Liver (tissue), 9 donors: Measurements from ENCODE around the gene RTN4RL2. TPM values are rescaled to one million over a fixed set of nuclear protein-coding genes. Genes with fewer than 3 reads are reported as not detected.
A peak's percentile ranks its signal among the peaks of the same experiment; 100 is the strongest.

Experiments used
- DNase-seq: peaks from one replicate; pipeline ENCODE4 v3.0.0-alpha.2; 2017; ENCODE audit warnings: low spot score
- H3K27ac ChIP-seq, 2 donors: one replicate each; pipeline ENCODE4 v1.7.0; 2013; ENCODE audit warnings: inconsistent platforms in 2 of 2, low read length in 2 of 2, control low read depth in 1 of 2, low read depth in 1 of 2, mild to moderate bottlenecking in 1 of 2
- H3K27me3 ChIP-seq, 4 donors: one replicate each; pipeline versions ENCODE4 v1.6.1 to v1.7.0; 2013; ENCODE audit warnings: low read length in 3 of 4, inconsistent platforms in 1 of 4, mild to moderate bottlenecking in 1 of 4, moderate library complexity in 1 of 4; ENCODE audit not compliant: control insufficient read depth in 4 of 4, insufficient read depth in 4 of 4
- H3K36me3 ChIP-seq, 4 donors: one replicate each; pipeline versions ENCODE4 v1.6.1 to v1.7.0; 2013; ENCODE audit warnings: low read length in 3 of 4, mild to moderate bottlenecking in 3 of 4, low read depth in 1 of 4, moderate library complexity in 1 of 4; ENCODE audit not compliant: control insufficient read depth in 4 of 4, insufficient read depth in 3 of 4
- H3K4me1 ChIP-seq, 4 donors: one replicate each; pipeline versions ENCODE4 v1.6.1 to v1.7.0; 2013; ENCODE audit warnings: low read length in 3 of 4, mild to moderate bottlenecking in 3 of 4, moderate library complexity in 1 of 4; ENCODE audit not compliant: control insufficient read depth in 4 of 4, insufficient read depth in 4 of 4
- H3K4me3 ChIP-seq, 3 donors: one replicate each; pipeline versions ENCODE4 v1.6.1 to v1.7.0; 2013; ENCODE audit warnings: low read length in 3 of 3, control low read depth in 1 of 3, low read depth in 1 of 3, mild to moderate bottlenecking in 1 of 3
- H3K9ac ChIP-seq, 2 donors: one replicate each; pipeline ENCODE4 v1.7.0; 2013; ENCODE audit warnings: low read length in 2 of 2, mild to moderate bottlenecking in 2 of 2, moderate library complexity in 2 of 2, control low read depth in 1 of 2, low read depth in 1 of 2
- H3K9me3 ChIP-seq, 4 donors: one replicate each; pipeline versions ENCODE4 v1.6.1 to v1.7.0; 2013; ENCODE audit warnings: low read length in 3 of 4; ENCODE audit not compliant: control insufficient read depth in 4 of 4
- ATF3 ChIP-seq: IDR thresholded peaks from 2 replicates; pipeline ENCODE4 v1.6.1; 2016; ENCODE audit warnings: antibody characterized with exemption
- CTCF ChIP-seq: fragments of 150-350 bp; IDR thresholded peaks from 2 replicates; pipeline ENCODE4 v1.5.1; 2017; ENCODE audit warnings: improper control_type of control experiment, low read depth, low read length; ENCODE audit not compliant: missing input control
- EGR1 ChIP-seq, 2 donors: IDR thresholded peaks; 2 replicates each; pipeline ENCODE4 v1.6.1; 2016 to 2018; ENCODE audit warnings: antibody characterized with exemption in 2 of 2, low read depth in 2 of 2
- FOXA1 ChIP-seq: IDR thresholded peaks from 2 replicates; pipeline ENCODE4 v1.6.1; 2016; ENCODE audit warnings: antibody characterized with exemption
- FOXA2 ChIP-seq: IDR thresholded peaks from 2 replicates; pipeline ENCODE4 v1.6.1; 2016; ENCODE audit warnings: antibody characterized with exemption
- GABPA ChIP-seq, 2 donors: IDR thresholded peaks in 1 of 2; conservative IDR thresholded peaks in 1 of 2; 2 replicates each; pipeline ENCODE4 v1.6.1; 2016; ENCODE audit warnings: antibody characterized with exemption in 2 of 2, mild to moderate bottlenecking in 1 of 2, moderate library complexity in 1 of 2
- HNF4A ChIP-seq, 2 donors: conservative IDR thresholded peaks; 2 replicates each; pipeline ENCODE4 v1.6.1; 2016; ENCODE audit warnings: antibody characterized with exemption in 2 of 2, mild to moderate bottlenecking in 2 of 2
- HNF4G ChIP-seq: IDR thresholded peaks from 2 replicates; pipeline ENCODE4 v1.6.1; 2016; ENCODE audit warnings: antibody characterized with exemption
- MAX ChIP-seq: IDR thresholded peaks from 2 replicates; pipeline ENCODE4 v1.6.1; 2016; ENCODE audit warnings: antibody characterized with exemption
- NR2F2 ChIP-seq: IDR thresholded peaks from 2 replicates; pipeline ENCODE4 v1.6.1; 2016; ENCODE audit warnings: antibody characterized with exemption
- RAD21 ChIP-seq, 2 donors: IDR thresholded peaks; 2 replicates each; pipeline ENCODE4 v1.6.1; 2016; ENCODE audit warnings: antibody characterized with exemption in 2 of 2, mild to moderate bottlenecking in 2 of 2
- REST ChIP-seq: IDR thresholded peaks from 2 replicates; pipeline ENCODE4 v1.6.1; 2016; ENCODE audit warnings: antibody characterized with exemption, mild to moderate bottlenecking
- SP1 ChIP-seq: IDR thresholded peaks from 2 replicates; pipeline ENCODE4 v1.6.1; 2018; ENCODE audit warnings: antibody characterized with exemption, mild to moderate bottlenecking
- YY1 ChIP-seq: IDR thresholded peaks from 2 replicates; pipeline ENCODE4 v1.6.1; 2016; ENCODE audit warnings: antibody characterized with exemption, mild to moderate bottlenecking
- ZBTB33 ChIP-seq: IDR thresholded peaks from 2 replicates; pipeline ENCODE4 v1.6.1; 2016; ENCODE audit warnings: antibody characterized with exemption
- WGBS: extraction: QIAGEN DNeasy Blood & Tissue Kit; methylation state at CpG from one replicate; pipeline ENCODE4 v1.1.7; 2013; 5-methylcytosine and 5-hydroxymethylcytosine counted together
- polyA plus RNA-seq, 2 donors: library from polyadenylated mRNA; stranded (reverse) in 1 of 2; unstranded in 1 of 2; fragments of 200-250 nt in 1 of 2; fragments of >200 nt in 1 of 2; fragmentation: Nextera tagmentation in 1 of 2; extraction: Ambion mirVana in 1 of 2; gene quantifications; one replicate each; pipeline versions ENCODE4 v1.2.1 to v1.2.3, GENCODE V29; 2013 to 2015
- total RNA-seq, 2 donors: library from RNA; depleted of rRNA; stranded (reverse); fragments of >200 nt; gene quantifications; one replicate each; pipeline ENCODE4 v1.2.3, GENCODE V29; 2014
- donor health status: healthy.
- donor health status: healthy.
- donor health status: healthy.
- donor health status: healthy.
- donor health status: healthy.

Gene RTN4RL2
- total and polyA plus RNA-seq, 4 donors = 0.75 to 18.1 (median 3.2) TPM

- Histone ChIP-seq H3K4me3 (peak overlapping the region in 2 of 3 donors; percentile 93 to 97), H3K4me1 (peaks cover 1 to 38% (median 28%) of the 10 kb centered on the region in 4 donors), H3K27ac (no peak overlapping the region), H3K9me3 (no peaks in the 10 kb centered on the region), H3K27me3 (no peaks in the 10 kb centered on the region), H3K36me3 (peaks cover 0 to 8% (median 4%) of the 10 kb centered on the region in 4 donors), H3K9ac (peak overlapping the region in 1 of 2 donors; percentile 37)
- TF ChIP-seq ZBTB33 (no peak), SP1 (no peak), EGR1 (IDR thresholded peaks at IDR 0.05; ENCODE audit: low read depth in 2 of 2) (no peak), GABPA (IDR thresholded peaks at IDR 0.05 in 1 of 2, conservative IDR thresholded peaks at IDR 0.05 in 1 of 2) (no peak), MAX (no peak), ATF3 (no peak), FOXA2 (no peak)
- WGBS = 86% methylated on average over 12 of the region's 12 CpGs
- peak; percentile 80 for DNase-seq
Measured at GRCh38 chr11:57512646-57513451, 52.5 kb downstream of the RTN4RL2 start.

- Histone ChIP-seq H3K36me3 (peaks cover 0 to 8% (median 4%) of the 10 kb centered on the region in 4 donors), H3K9ac (no peak overlapping the region), H3K4me3 (peak overlapping the region; percentile 41 to 97 (median 93)), H3K27me3 (no peaks in the 10 kb centered on the region), H3K9me3 (no peaks in the 10 kb centered on the region), H3K4me1 (peaks cover 1 to 35% (median 27%) of the 10 kb centered on the region in 4 donors), H3K27ac (no peak overlapping the region)
- DNase-seq = no peak
- 38% methylated on average over 1 of the region's 1 CpG for WGBS
- TF ChIP-seq EGR1 (IDR thresholded peaks at IDR 0.05; ENCODE audit: low read depth in 2 of 2) = no peak
- no peak for TF ChIP-seq HNF4A (conservative IDR thresholded peaks at IDR 0.05)
- no peak for TF ChIP-seq CTCF
- no peak for TF ChIP-seq FOXA1
- TF ChIP-seq YY1 = no peak
- TF ChIP-seq REST = no peak
- TF ChIP-seq HNF4G = no peak
- TF ChIP-seq SP1 = no peak
- no peak for TF ChIP-seq RAD21 (IDR thresholded peaks at IDR 0.05)
- TF ChIP-seq ZBTB33 = no peak
- no peak for TF ChIP-seq NR2F2
Measured at GRCh38 chr11:57513452-57513795, 53.1 kb downstream of the RTN4RL2 start.
